HG03565 (cell line): Measurements from ENCODE around the gene ITGB8.

Source experiments
- ATAC-seq: cut with Tn5 transposase; IDR thresholded peaks from one replicate; pipeline ENCODE4 v1.9.1; 2021; ENCODE audit warnings: mild to moderate bottlenecking, moderate library complexity; ENCODE audit not compliant: unreplicated experiment

Gene ITGB8

GRCh38 chr7:20449176-20449575, 118.5 kb downstream of the ITGB8 start:
- ATAC-seq: no peak

DNA sequence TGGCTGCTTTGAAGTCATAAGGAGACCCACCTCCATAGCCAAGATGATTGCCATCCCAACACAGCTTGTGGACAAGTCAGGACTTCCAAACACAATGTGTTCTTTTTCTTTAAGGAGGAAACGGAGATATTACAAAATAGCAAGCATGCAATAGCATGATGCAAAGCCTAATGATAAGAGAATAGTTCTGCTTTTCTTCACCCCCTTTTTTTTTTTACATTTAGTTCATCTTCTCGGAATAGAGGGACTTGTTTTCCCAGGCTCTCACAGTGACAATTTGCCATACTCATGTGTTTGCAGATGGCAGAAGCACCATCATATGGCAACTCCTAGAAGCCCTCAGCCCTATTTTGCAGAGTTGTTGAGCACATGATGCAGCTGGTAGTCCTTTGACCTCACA, 119.8 kb downstream of the ITGB8 start:
- no peak for ATAC-seq

DNA sequence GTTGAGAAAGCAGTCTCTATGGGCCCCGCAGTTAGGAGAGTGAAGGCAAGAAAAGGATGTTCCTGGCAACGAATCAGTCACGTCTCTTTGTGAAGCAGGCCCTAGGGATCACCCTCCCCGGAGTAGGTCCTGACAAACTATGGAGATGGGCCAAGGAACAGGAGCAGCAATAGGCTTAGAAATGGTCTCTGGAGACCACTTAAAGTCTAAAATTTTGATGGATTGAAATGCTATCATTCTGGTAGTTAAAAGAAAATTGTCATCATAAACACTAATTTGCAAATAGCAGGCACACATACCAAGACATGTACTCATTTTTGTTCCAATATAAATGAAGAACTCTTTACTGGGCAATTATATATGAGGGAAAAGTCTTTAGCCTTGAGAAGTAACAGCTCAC, 123.5 kb downstream of the ITGB8 start:
- ATAC-seq: no peak

- no peak for ATAC-seq
Measured at GRCh38 chr7:20456701-20457100, 126.0 kb downstream of the ITGB8 start.

DNA sequence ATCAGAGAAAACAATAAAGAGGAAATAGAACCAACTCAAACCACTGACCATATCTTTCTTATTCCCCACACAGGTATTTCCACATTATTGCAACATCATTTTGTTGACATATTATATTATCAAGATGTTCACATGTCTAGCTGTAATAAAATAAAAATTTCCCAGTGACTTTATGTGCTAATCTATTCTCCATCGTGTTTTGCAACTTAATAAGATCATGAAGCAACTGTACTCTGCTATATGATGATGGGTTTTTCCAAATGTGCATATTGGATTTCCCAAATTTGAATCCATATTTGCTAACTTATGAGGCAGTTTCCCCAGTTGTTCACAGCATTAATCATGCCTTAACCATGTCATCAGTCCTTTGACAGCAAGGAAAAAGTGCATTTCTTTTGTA, 127.8 kb downstream of the ITGB8 start:
- ATAC-seq: no peak

DNA sequence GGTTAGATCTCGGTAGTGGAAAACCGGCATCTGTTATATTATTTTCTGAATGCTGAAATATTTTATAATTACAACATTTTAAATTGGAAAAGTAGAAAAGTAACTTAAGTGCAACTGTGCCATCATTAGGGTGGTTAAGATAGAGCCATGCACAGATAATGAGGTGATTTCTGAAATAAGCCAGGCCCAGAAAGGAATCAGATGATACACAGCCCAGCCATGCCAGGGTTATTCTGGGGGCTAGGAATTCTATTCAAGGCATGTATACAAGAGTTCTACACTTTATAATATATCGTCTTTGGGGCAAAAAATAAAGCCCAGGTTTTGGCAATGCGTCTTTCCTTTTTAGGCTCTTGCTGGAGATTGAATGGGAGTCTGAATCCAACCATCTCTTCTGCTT, 128.7 kb downstream of the ITGB8 start:
- ATAC-seq: no peak

DNA sequence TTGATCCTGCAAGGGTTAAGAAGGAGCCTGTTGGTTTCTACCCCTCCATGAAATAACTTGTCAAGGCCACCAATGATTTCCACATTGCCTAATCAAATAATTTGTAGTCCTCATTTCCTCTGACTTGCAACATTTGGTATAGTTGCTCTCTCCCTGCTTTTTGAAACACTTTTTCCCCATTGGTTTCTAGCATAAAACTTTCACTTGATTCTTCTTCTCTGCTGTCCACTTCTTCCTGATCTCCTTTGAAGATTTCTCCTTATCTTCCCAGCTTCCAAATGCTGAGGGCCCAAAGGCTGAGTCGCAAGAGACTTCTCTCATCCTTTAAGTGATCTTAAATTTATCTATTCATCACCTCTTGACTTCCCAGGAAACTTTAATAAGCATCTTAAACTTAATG, 134.2 kb downstream of the ITGB8 start:
- no peak for ATAC-seq
